HepG2 (cell line): ENCODE results near the gene KTI12. TPM values are rescaled to one million over a fixed set of nuclear protein-coding genes. Genes with fewer than 3 reads are reported as not detected.

Source experiments
- ATAC-seq: fragments of 200-7000 bp; cut with Tn5 transposase; 3 replicates; pipeline ENCODE4 v1.9.1; 2020; ENCODE audit warnings: mild to moderate bottlenecking, moderate library complexity
- BruUV-seq: library from RNA; stranded (reverse); fragments of 400-500 nt; replicated peaks from 2 replicates; lab custom pipeline; 2021; lab: Mats Ljungman, UMichigan
- CTCF ChIA-PET: fragments of 300-600 bp; formaldehyde crosslinking; extraction: SDS; loops from one replicate; lab custom pipeline; 2021; ENCODE audit warnings: low total read pairs, inconsistent platforms, low intra/inter-chr PET ratio; lab: Yijun Ruan, JAX
- POLR2A ChIA-PET: fragments of 350-600 bp; sonication (Branson Sonifier 250); formaldehyde crosslinking; loops from one replicate; lab custom pipeline; 2020; ENCODE audit warnings: antibody characterized with exemption, inconsistent platforms; lab: Yijun Ruan, JAX
- DNase-seq: peaks from one replicate; pipeline ENCODE4 v3.0.0-alpha.2; 2015; ENCODE audit warnings: low spot score
- FAIRE-seq: peaks from 3 replicates; lab custom pipeline; 2011; peaks lifted over from hg19 to GRCh38; lab: Jason Lieb, UNC
- H2AFZ ChIP-seq: one replicate; pipeline ENCODE4 v1.6.1; 2011; ENCODE audit warnings: low read length, inconsistent platforms
- H3K27ac ChIP-seq: fragments of 300-600 bp; 3 replicates; pipeline ENCODE4 v1.8.0; 2011; ENCODE audit warnings: mixed run types, mild to moderate bottlenecking, mixed read lengths, low read length, inconsistent platforms; ENCODE audit not compliant: insufficient read depth; ENCODE audit errors: extremely low read length
- H3K27me3 ChIP-seq, 2 experiments: fragments of 200-600 bp in 1 of 2; 2 replicates in 1 of 2; 3 replicates in 1 of 2; pipeline versions ENCODE4 v1.6.0 to v1.8.0; 2011; ENCODE audit warnings: low read length in 2 of 2, mild to moderate bottlenecking in 2 of 2, moderate library complexity in 2 of 2, inconsistent platforms in 1 of 2; ENCODE audit not compliant: insufficient read depth in 2 of 2, control insufficient read depth in 1 of 2
- H3K36me3 ChIP-seq, 2 experiments: fragments of 200-600 bp in 1 of 2; replicated peaks in 1 of 2; 2 replicates in 1 of 2; 3 replicates in 1 of 2; pipeline versions ENCODE4 v1.5.1 to v1.8.0; 2011; ENCODE audit warnings: low read length in 2 of 2, inconsistent platforms in 1 of 2; ENCODE audit not compliant: insufficient read depth in 2 of 2, control insufficient read depth in 1 of 2
- H3K4me1 ChIP-seq: 2 replicates; pipeline ENCODE4 v1.5.1; 2012; ENCODE audit warnings: low read length, inconsistent platforms; ENCODE audit not compliant: insufficient read depth
- H3K4me2 ChIP-seq: 2 replicates; pipeline ENCODE4 v1.6.0; 2011; ENCODE audit warnings: low read depth, low read length, inconsistent platforms
- H3K4me3 ChIP-seq, 3 experiments: fragments of 200-600 bp in 1 of 3; sonication (generic), shearing (Covaris generic) in 1 of 3; replicated peaks in 1 of 3; 2 replicates each; pipeline ENCODE4 v1.5.1; 2011 to 2016; ENCODE audit warnings: low read length in 3 of 3, inconsistent platforms in 2 of 3, low read depth in 2 of 3, mild to moderate bottlenecking in 2 of 3, control low read depth in 1 of 3, mixed read lengths in 1 of 3; ENCODE audit not compliant: insufficient read depth in 1 of 3
- H3K79me2 ChIP-seq: one replicate; pipeline ENCODE4 v1.6.1; 2011; ENCODE audit warnings: low read length, inconsistent platforms; ENCODE audit not compliant: insufficient read depth
- H3K9ac ChIP-seq: 2 replicates; pipeline ENCODE4 v1.6.0; 2011; ENCODE audit warnings: mild to moderate bottlenecking, low read depth, low read length, inconsistent platforms; ENCODE audit not compliant: insufficient read depth
- H3K9me3 ChIP-seq: 2 replicates; pipeline ENCODE4 v1.5.1; 2012; ENCODE audit warnings: mild to moderate bottlenecking, low read length
- H4K20me1 ChIP-seq: 2 replicates; pipeline ENCODE4 v1.6.0; 2011; ENCODE audit warnings: inconsistent platforms, mild to moderate bottlenecking, low read length, moderate library complexity; ENCODE audit not compliant: insufficient read depth
- ESRRA ChIP-seq: sonication (generic); formaldehyde crosslinking; IDR thresholded peaks from 2 replicates; pipeline ENCODE4 v1.5.1; 2020; ENCODE audit warnings: mild to moderate bottlenecking, low read depth, missing genetic modification reagents
- JUND ChIP-seq: sonication (generic); formaldehyde crosslinking; IDR thresholded peaks from 2 replicates; pipeline ENCODE4 v1.8.0; 2022; ENCODE audit warnings: mild to moderate bottlenecking, missing genetic modification reagents
- MYNN ChIP-seq: sonication (generic); formaldehyde crosslinking; IDR thresholded peaks from 2 replicates; pipeline ENCODE4 v1.4.0; 2020; ENCODE audit warnings: mild to moderate bottlenecking, low read depth, missing genetic modification reagents
- NFE2 ChIP-seq: sonication (generic); formaldehyde crosslinking; IDR thresholded peaks from 2 replicates; pipeline ENCODE4 v1.4.0; 2020; ENCODE audit warnings: missing genetic modification reagents
- NFIC ChIP-seq: IDR thresholded peaks from 2 replicates; pipeline ENCODE4 v1.6.1; 2012; ENCODE audit warnings: mild to moderate bottlenecking, low read length, inconsistent platforms
- ZFYVE20 ChIP-seq: sonication (generic); formaldehyde crosslinking; IDR thresholded peaks from 2 replicates; pipeline ENCODE4 v1.8.0; 2023; ENCODE audit warnings: low read depth, mild to moderate bottlenecking, moderate library complexity, missing genetic modification reagents, borderline replicate concordance
- ZNF124 ChIP-seq: sonication (generic); formaldehyde crosslinking; IDR thresholded peaks from 2 replicates; pipeline ENCODE4 v1.4.0; 2020; ENCODE audit warnings: missing genetic modification reagents
- ZNF292 ChIP-seq: sonication (generic); formaldehyde crosslinking; IDR thresholded peaks from 2 replicates; pipeline ENCODE4 v1.8.1; 2022; ENCODE audit warnings: mild to moderate bottlenecking, low read depth, missing genetic modification reagents, borderline replicate concordance
- ZNF468 ChIP-seq: sonication (generic); formaldehyde crosslinking; IDR thresholded peaks from 2 replicates; pipeline ENCODE4 v1.8.0; 2022; ENCODE audit warnings: mild to moderate bottlenecking, moderate library complexity, missing genetic modification reagents
- ZNF747 ChIP-seq: sonication (generic); formaldehyde crosslinking; IDR thresholded peaks from 2 replicates; pipeline ENCODE4 v1.8.1; 2023; ENCODE audit warnings: missing genetic modification reagents, mild to moderate bottlenecking, borderline replicate concordance
- ZNF75D ChIP-seq: sonication (generic); formaldehyde crosslinking; IDR thresholded peaks from 2 replicates; pipeline ENCODE4 v1.8.1; 2023; ENCODE audit warnings: missing genetic modification reagents, mild to moderate bottlenecking, borderline replicate concordance
- ZNF879 ChIP-seq: sonication (generic); formaldehyde crosslinking; IDR thresholded peaks from 2 replicates; pipeline ENCODE4 v1.8.1; 2023; ENCODE audit warnings: missing genetic modification reagents
- WGBS: methylation state at CpG from one replicate; pipeline ENCODE4 v1.1.6; 2017; ENCODE audit warnings: low lambda C conversion rate; 5-methylcytosine and 5-hydroxymethylcytosine counted together
- in situ Hi-C: cut with HindIII; loops from 2 replicates; pipeline ENCODE4 v1.10.0; 2017; ENCODE audit warnings: low pct_unique_long_range_greater_than_20kb; ENCODE audit not compliant: extremely low pct_ligation_motif_present
- intact Hi-C: fragments of 100-400 bp; cut with micrococcal nuclease; formaldehyde crosslinking; loops from one replicate; pipeline ENCODE4 v1.10.0; 2022; ENCODE audit not compliant: unreplicated experiment
- polyA plus RNA-seq, 8 experiments: library from polyadenylated mRNA; depleted of rRNA in 3 of 8; stranded (reverse) in 7 of 8; unstranded in 1 of 8; fragments of >200 nt; fragmentation: Illumina TruSeq in 4 of 8; extraction: Trizol in 4 of 8; gene quantifications; 2 replicates each; pipeline versions ENCODE4 v1.2.1 to v1.2.3, GENCODE V29; 2011 to 2016; ENCODE audit warnings: low read depth in 4 of 8, missing spikeins in 1 of 8, mixed read lengths in 1 of 8; ENCODE audit not compliant: insufficient read depth in 1 of 8
- total RNA-seq, 5 experiments: library from RNA; depleted of rRNA; stranded (reverse); fragments of >200 nt; fragmentation: Illumina TruSeq; extraction: Trizol; gene quantifications; 2 replicates each; pipeline ENCODE4 v1.2.3, GENCODE V29; 2016; ENCODE audit warnings: low read depth in 1 of 5

The KTI12 gene
- total and polyA plus RNA-seq, 2 of the 13 experiments (the other 11 are each of a cell fraction or from before 2014, with no cell fraction given) = 7.4 to 10.2 TPM

DNA sequence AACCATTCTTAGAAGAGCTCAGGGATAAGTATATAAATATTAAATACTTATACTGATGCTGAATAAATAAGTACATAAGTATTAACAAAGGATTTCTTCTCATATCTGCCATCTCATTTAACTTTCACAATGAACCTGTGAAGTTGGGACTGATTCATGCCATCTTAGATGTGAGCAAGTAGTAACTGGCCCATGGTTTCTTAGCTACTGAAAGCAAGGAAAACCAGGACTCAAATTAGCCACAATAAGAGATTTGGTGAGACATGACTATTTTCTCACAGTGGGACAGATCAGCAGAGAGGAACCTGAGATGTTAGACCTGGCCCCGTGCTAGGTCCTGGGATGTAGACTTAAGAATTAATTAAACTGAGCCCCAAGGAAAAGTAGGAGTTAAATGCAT lies 34.9 kb downstream of the KTI12 start:
- Histone ChIP-seq H3K9me3 (no peaks in the 10 kb centered on the region), H3K36me3 (no peaks in the 10 kb centered on the region), H3K27me3 (peaks cover 0 to 23% of the 10 kb centered on the region in 2 experiments), H4K20me1 (no peaks in the 10 kb centered on the region)
- FAIRE-seq = no peak
- TF ChIP-seq ZNF124 (CRISPR knock-in tag) (no peak), ZNF879 (CRISPR knock-in tag) (no peak), ZNF468 (no peak), ZNF292 (CRISPR knock-in tag) (no peak), MYNN (CRISPR knock-in tag) (no peak), NFIC (no peak), ZNF75D (CRISPR knock-in tag) (no peak), ESRRA (CRISPR knock-in tag) (no peak), ZNF747 (CRISPR knock-in tag) (no peak), ZFYVE20 (no peak), NFE2 (no peak), JUND (CRISPR knock-in tag) (no peak)
- TF ChIP-seq, all 625 proteins: peak for 0
- H3K4me1 ChIP-seq = peaks cover 5% of the 10 kb centered on the region; the same call in 1 of the 2 replicates
- intact Hi-C loops = no loop called here
- no peak for ATAC-seq
- H3K79me2 ChIP-seq = no peaks in the 10 kb centered on the region
- in situ Hi-C loops = loop anchor here (5.0 kb wide), 1 partner anchor 91 kb away; no protein-coding TSS in a partner anchor
- H2AFZ ChIP-seq = no peak overlapping the region
- DNase-seq = no peak
- ChIA-PET POLR2A (no interaction called here), CTCF (interaction anchor here (1.6 kb wide), 1 partner anchor 102 kb away, joined by 3 read pairs; no protein-coding TSS in a partner anchor)
- no peak overlapping the region for H3K4me2 ChIP-seq
- WGBS = 0% methylated on average over 1 of the region's 1 CpG
- no peak overlapping the region for H3K27ac ChIP-seq
- H3K4me3 ChIP-seq = no peak overlapping the region
- no TSS peak for BruUV-seq
- no peak overlapping the region for H3K9ac ChIP-seq
